SU-DHL-6 (cell line): ENCODE measurements around the gene COX4I2.

Experiments used
- EZH2phosphoT487 ChIP-seq: fragments of 200-600 bp; sonication (generic), shearing (Covaris generic); conservative IDR thresholded peaks from 2 replicates; pipeline ENCODE4 v1.6.1; 2018; ENCODE audit warnings: mild to moderate bottlenecking, antibody characterized with exemption, low read length, moderate library complexity, mixed read lengths
- TF ChIP-seq, protein P1 (sequence below): fragments of 200-600 bp; sonication (generic); IDR thresholded peaks from one replicate; pipeline ENCODE4 v1.5.1; 2017; ENCODE audit warnings: antibody characterized with exemption, mild to moderate bottlenecking, low read length, moderate library complexity; ENCODE audit not compliant: insufficient read depth, poor library complexity, severe bottlenecking

DNA sequence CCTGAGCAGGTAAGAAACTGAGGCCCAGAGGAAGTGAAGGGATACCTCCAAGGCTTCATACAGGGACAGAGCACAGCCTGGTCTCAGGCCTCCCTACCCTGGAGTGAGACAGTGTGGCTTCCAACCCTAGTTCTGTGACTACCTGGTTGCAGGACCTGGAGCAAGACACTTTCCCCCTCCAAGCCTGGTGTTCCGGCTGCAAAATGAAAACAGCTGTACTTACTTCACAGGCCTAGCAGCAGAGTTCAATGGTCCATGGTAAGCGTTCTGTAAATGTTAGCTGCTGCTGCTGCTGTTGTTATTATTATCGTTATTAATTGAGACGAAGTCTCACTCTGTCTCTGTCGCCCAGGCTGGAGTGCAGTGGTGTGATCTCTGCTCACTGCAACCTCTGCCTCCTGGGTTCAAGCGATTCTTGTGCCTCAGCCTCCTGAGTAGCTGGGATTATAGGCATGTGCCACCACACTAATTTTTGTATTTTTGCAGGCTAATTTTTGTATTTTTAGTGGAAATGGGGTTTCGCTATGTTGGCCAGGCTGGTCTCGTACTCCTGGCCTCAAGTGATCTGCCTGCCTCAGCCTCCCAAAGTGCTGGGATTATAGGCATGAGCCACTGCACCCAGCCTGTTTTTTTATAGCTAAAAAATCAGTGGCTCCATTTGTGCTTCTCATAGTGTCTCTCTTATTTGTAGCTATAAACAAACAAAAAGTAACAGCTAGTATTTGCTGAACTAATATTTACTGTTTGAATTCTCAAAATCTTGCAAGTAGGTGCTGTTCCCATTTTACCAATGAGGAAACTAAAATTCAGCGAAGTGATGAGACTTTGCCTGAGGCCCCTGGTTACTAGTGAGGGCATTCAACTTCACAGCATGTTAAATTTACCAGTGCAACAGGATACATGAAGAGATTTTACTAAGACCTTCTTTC, 41.9 kb downstream of the COX4I2 start:
- TF ChIP-seq, protein P1, sequence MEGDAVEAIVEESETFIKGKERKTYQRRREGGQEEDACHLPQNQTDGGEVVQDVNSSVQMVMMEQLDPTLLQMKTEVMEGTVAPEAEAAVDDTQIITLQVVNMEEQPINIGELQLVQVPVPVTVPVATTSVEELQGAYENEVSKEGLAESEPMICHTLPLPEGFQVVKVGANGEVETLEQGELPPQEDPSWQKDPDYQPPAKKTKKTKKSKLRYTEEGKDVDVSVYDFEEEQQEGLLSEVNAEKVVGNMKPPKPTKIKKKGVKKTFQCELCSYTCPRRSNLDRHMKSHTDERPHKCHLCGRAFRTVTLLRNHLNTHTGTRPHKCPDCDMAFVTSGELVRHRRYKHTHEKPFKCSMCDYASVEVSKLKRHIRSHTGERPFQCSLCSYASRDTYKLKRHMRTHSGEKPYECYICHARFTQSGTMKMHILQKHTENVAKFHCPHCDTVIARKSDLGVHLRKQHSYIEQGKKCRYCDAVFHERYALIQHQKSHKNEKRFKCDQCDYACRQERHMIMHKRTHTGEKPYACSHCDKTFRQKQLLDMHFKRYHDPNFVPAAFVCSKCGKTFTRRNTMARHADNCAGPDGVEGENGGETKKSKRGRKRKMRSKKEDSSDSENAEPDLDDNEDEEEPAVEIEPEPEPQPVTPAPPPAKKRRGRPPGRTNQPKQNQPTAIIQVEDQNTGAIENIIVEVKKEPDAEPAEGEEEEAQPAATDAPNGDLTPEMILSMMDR = no peak
- no peak for TF ChIP-seq EZH2phosphoT487
